Pulmonary artery endothelial cell (primary cell): ENCODE measurements around the gene TRIM10. TPM values are rescaled to one million over a fixed set of nuclear protein-coding genes. Genes with fewer than 3 reads are reported as not detected.

ENCODE experiments used
- total RNA-seq: library from RNA; depleted of rRNA; stranded (reverse); fragments of >200 nt; gene quantifications from 2 replicates; pipeline ENCODE4 v1.2.3, GENCODE V29; 2014

The TRIM10 gene
- total RNA-seq, 1 donor from 2014 or later = not detected

Other genes starting within 250 kb of the TRIM10 start
- gene HLA-A, start 218.7 kb downstream of the TRIM10 start, total RNA-seq = 328 and 660 TPM in 2 replicates
- 42.2 and 43.7 TPM in 2 replicates for gene POLR1H, start 99.9 kb downstream of the TRIM10 start, total RNA-seq
- 11.5 and 14.0 TPM in 2 replicates for gene PPP1R11, start 94.0 kb downstream of the TRIM10 start, total RNA-seq
- gene RNF39, start 85.4 kb downstream of the TRIM10 start, total RNA-seq = not detected in 2 replicates
- gene TRIM31, start 48.1 kb downstream of the TRIM10 start, total RNA-seq = not detected in 2 replicates
- gene TRIM40, start 25.1 kb downstream of the TRIM10 start, total RNA-seq = not detected in 2 replicates
- gene TRIM15, start 2.3 kb upstream of the TRIM10 start, total RNA-seq = not detected in 2 replicates
- 25.2 and 31.7 TPM in 2 replicates for gene TRIM26, start 52.2 kb upstream of the TRIM10 start, total RNA-seq
- 9.4 and 11.8 TPM in 2 replicates for gene TRIM39, start 165.7 kb upstream of the TRIM10 start, total RNA-seq
- 22.0 and 26.1 TPM in 2 replicates for gene RPP21, start 183.9 kb upstream of the TRIM10 start, total RNA-seq